Cardiac septum (tissue), 1 donor: ENCODE measurements around the gene TMEM237. TPM values are rescaled to one million over a fixed set of nuclear protein-coding genes. Genes with fewer than 3 reads are reported as not detected.
"Not testable (repeated sequence)": the region's sequence is repeated elsewhere in the genome, so short reads cannot be mapped to it uniquely, and the experiment has no call there.

ENCODE experiments used
- DNase-seq: peaks from one replicate; pipeline ENCODE4 v3.0.0-alpha.2; 2020; ENCODE audit warnings: low spot score
- intact Hi-C: fragments of 100-400 bp; cut with DNase I; formaldehyde crosslinking; loops from one replicate; pipeline ENCODE4 v1.14.0; 2022
- long read RNA-seq: library from polyadenylated mRNA; unstranded; transcript quantifications from one replicate; pipeline ENCODE4 v2.0.0, GENCODE V29; 2021
- total RNA-seq: library from RNA; stranded (reverse); fragmentation: NEBNext Ultra II Directional; extraction: Animal tissue kit (Norgen Biotek cat#: 25700); gene quantifications from one replicate; pipeline ENCODE4 v1.2.1, GENCODE V29; 2021
- donor health status: DM: no; HTN: no; CAD: no.

The TMEM237 gene, protein sequence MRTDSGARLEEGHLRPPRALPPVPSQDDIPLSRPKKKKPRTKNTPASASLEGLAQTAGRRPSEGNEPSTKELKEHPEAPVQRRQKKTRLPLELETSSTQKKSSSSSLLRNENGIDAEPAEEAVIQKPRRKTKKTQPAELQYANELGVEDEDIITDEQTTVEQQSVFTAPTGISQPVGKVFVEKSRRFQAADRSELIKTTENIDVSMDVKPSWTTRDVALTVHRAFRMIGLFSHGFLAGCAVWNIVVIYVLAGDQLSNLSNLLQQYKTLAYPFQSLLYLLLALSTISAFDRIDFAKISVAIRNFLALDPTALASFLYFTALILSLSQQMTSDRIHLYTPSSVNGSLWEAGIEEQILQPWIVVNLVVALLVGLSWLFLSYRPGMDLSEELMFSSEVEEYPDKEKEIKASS
- 17.0 TPM for total RNA-seq
- long read RNA-seq, transcript TMEM237-213 (12 exons, 1,824 nt) = major isoform, 8 of 20 reads
- long read RNA-seq, partial matches to known transcripts = 1 of 20 reads
- long read RNA-seq, other reads (novel, unspliced or antisense) = 11 of 20 reads

DNA sequence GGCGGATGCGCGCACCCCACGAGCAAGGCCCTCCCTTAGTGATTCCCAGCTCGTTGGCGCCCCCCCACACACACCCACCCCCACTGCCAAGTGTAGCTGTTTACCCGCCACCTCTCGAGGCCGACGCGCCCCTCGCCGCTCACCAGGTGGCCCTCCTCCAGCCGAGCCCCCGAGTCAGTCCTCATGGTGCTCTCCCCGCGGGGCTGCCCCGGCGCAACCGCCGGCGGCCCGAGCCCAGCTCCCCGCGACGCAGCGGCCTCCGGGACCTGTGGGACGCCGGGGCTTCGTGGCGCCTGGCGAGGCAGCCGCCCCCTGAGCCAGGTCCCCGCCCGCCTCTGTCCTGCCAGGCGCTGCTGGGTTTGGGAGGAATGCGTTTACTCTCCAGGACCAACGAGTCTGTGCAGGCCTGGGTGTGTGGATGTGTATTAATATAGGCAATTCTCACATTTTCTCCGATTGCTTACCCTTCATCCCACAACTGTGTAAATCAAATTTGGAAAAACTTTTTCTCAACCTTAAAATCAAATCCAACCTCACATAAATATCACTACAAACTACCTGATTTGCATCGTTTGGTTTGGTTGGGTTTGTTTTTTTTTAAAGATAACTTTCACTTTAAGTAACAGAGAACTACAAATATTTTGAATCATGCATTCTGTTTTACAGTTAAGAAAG lies at the start of gene TMEM237:
Gene TMEM237, minus strand, starts transcription at position 288 of the 675 bp plus-strand sequence. Its CDS starts 103 bp downstream, at position 185.
- no peak for DNase-seq
- intact Hi-C loops = loop anchor here (5.0 to 10.0 kb wide), 3 partner anchors 64 to 409 kb away; no protein-coding TSS in a partner anchor

- intact Hi-C loops = no loop called here
- no peak for DNase-seq
These were observed 41.9 kb upstream of the TMEM237 start for GRCh38 chr2:201685156-201685555.

- intact Hi-C loops = no loop called here
- DNase-seq = no peak
These were observed 37.4 kb upstream of the TMEM237 start for GRCh38 chr2:201680743-201681142.

- no peak for DNase-seq
- intact Hi-C loops = no loop called here
These were observed 35.1 kb upstream of the TMEM237 start for GRCh38 chr2:201678401-201678800.

GRCh38 chr2:201675454-201675853 lies 32.2 kb upstream of the TMEM237 start:
- intact Hi-C loops = no loop called here
- DNase-seq = no peak

DNA sequence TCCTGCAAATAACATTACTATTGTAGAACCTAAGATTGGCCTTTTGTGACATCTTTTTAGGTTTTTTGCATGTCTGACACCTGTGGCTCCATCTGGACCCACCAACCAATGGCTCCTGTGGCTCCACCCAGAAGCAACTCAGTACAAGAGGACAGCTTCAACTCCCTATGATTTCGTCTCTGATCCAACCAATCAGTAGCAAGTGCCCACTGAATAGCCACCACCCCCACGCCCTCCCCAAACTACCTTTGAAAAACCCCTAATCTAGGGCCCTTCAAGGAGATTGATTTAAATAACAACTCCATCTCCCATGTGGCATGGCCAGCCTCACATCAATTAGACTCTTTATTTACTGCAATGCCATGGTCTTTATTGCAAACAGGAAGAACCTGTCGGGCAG lies 31.5 kb upstream of the TMEM237 start:
- intact Hi-C loops = no loop called here
- no peak for DNase-seq

DNA sequence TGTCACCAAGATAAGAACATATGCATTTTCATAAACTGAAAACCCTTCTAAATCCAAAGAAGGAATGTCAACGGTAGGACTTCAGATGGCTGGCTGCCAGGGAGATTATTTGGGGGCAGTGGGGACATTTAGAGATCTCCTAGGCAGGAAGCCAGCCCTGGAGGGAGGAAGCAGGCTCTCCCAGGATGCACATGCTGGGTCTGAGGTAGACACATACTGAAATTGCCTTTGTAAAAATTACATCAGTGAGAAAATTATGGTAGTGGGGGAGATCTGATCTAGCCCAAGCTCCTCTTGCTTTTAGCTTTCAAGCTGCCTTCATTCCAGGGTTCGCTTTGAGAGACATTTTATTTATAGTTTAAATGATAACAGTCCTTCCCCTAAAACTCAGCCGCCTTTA lies 31.0 kb upstream of the TMEM237 start:
- DNase-seq = no peak
- intact Hi-C loops = no loop called here

DNA sequence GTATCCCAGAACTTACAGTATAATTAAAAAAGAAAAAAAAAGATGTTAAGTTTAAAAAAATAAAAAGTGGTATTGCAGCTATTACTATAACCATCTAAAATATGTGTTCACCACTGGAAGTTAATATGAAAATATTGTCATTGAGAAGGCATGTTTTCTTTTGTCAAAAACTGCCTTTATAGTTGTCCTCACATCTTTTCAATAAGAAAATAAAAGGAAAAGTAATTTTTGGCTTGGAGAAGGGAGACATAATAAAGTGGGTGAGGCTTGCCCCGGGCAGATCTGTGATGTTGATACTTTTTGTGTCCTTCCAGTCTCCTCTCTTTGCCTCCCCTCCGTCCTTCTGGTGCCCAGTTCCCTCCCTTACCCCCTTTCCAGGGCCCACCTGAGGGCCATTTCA lies 30.2 kb upstream of the TMEM237 start:
- no peak for DNase-seq
- intact Hi-C loops = no loop called here

GRCh38 chr2:201671205-201671604 lies 27.9 kb upstream of the TMEM237 start:
- intact Hi-C loops = not testable (repeated sequence)

GRCh38 chr2:201669865-201670264 lies 26.6 kb upstream of the TMEM237 start:
- intact Hi-C loops = no loop called here
- no peak for DNase-seq

More at GRCh38 chr2:201671205-201671604, 27.9 kb upstream of the TMEM237 start:
- not testable (repeated sequence) for DNase-seq

DNA sequence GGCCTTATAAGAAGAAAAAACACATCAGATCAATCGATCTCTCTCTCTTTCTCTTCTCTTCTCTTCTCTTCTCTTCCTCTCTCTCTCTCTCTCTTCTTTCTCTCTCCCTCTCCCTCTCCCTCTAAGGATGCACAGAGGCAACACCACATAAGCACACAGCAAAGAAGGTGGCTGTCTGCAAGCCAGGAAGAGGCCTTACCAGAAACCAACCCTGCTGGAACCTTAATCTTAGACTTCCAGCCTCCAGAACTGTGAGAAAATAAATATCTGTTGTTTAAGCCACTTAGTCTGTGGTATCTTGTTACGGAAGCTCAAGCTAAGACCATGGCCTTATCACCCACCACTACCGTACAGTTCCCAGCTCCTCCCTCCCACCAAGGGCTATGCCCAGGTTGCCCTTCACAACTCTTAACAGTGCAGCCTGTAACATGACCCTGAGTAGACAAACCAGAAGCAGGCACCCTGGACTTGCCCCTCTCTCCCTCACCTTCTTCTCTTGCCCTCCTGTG lies 25.2 kb upstream of the TMEM237 start:
- no peak for DNase-seq
- intact Hi-C loops = no loop called here

DNA sequence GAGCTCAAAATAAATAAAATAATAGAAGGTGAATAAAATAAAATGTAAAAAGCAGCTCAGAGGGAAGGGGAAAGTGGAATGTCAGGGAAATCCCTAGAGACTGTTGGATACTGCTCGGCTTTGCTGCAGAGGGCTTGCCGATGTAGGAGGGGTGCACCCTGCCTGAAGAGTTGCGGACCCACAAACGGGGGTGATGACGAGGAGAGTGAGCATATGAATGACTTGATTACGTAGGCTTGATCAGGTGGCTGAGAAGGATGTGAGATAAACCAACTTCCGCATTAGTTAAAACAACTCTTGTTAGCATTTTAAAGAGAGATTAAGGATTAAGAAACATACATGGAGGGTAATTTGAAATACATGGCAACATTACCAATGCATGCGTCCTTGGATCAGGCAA lies 21.0 kb upstream of the TMEM237 start:
- intact Hi-C loops = no loop called here
- no peak for DNase-seq

DNA sequence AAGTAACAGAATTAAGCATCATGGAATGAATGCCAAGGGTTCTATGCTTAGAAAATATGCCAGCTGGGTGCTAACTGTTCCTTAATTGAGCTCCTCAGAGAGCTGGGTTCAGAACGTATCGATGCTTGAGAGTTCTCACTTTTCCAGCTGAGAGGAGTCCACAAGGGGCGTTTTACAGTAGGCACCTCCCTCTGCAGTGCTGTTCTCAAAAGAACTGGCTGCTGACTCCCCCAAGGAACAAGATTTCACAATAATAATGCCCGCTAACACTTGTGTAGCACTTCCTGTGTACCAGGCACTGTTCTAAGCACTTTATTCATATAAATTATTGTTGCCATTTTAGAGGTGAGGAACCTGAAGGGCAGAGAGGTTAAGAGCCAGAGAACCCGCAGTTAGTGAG lies 18.1 kb upstream of the TMEM237 start:
- intact Hi-C loops = no loop called here
- no peak for DNase-seq

DNA sequence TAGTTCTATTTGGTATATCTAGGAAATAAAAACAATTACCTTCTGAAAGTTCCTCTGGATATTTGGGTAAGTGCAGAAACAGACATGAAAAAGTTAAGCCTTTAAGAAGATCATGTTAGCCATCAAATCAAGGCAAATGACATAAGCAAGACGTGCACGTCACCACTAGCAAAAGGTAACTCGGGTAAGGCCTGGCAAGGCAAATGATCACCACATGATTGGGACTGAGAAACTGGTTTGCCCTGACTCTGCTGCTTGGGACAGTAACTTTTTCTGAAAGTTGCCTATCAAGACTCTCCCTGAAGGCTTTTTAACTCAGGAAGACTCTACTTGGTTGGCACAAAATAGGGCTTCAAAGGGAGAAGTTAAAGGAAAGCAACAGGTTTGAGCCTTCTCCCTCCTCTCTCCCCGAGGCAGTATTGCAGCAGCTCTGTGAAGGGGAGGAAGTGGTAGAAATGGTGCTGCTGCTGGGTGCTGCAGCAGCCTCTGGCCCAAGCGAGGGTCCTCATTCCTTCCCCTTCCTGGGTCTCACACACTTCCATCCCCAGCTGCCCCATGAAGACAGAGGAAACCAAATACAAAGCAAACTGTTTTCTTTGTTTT lies 17.1 kb upstream of the TMEM237 start:
- no peak for DNase-seq
- intact Hi-C loops = no loop called here

DNA sequence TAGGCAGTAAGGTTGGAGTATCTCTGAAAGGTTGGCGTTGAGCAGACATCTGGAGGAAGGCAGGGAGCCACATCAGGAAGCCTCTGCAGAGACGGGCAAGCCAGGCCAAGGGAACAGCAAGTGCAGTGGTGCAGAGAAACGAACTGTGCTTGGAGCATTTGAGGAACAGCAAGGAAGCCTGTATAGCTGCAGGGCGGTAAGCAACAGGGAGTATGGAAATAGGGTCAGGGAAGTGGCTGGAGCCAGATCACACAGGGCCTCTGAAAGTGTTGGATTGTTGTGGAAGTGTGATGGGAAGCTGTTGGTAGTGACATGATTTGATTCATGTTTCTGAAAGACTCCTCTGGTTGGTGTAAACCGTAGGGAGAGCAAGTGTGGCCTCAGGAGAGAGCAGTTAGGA lies 13.4 kb upstream of the TMEM237 start:
- DNase-seq = no peak
- intact Hi-C loops = no loop called here

DNA sequence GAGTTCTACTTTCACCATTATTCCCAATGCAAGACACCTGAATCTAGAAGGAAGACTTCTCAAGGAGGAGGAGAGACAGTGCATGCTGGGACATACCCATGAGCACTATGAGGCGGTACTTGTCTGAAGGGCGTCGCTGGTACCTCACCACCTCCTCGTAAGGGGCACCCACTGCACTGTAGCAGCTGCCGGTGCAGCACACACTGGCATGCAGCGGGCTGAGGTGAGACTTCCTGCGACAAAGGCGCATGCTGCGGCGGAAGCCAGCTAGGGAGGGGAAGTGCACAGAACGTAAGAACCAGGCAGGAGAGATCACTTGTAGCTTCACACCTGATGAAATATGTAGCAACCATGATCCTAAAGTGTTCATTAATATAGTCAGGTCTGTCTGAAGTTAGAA lies 12.8 kb upstream of the TMEM237 start:
- intact Hi-C loops = no loop called here
- DNase-seq = no peak

DNA sequence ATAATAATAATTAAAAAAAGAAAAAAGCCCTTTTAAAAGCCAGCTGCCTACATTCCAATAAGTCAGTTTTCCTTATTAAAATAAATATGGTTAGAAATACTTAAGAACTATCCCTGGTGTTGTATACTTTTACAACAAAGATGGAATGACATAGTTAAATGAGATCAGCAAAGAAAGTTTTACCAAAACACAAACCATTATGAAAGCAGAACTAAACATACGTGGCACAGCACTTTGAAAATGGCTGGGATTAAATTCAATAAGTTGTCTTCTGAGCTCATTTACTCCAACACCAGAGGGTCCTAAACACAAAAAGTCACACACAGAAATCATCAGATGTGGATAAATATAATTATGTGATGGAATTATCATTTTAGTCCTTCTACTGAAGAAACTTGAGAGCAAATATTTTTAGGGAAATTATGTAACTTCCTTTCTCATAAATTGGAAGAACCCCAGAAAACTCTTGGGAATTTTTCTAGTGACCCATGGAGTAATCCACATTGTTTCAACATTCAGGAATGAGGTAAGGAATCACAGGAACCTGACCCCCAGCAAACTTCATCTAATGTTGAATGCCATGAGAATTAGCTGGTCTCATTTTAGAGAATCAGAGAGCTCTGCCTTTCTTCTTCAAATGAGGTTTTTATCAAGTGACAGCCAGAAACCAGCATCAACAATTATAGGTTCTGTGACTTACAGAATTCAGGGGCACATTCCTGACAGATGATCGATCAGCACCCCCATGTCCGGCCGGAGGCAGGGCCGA lies 11.5 kb upstream of the TMEM237 start:
- DNase-seq = no peak
- intact Hi-C loops = no loop called here

- intact Hi-C loops = no loop called here
- DNase-seq = no peak
These were observed 9.9 kb upstream of the TMEM237 start for GRCh38 chr2:201653221-201653620.

DNA sequence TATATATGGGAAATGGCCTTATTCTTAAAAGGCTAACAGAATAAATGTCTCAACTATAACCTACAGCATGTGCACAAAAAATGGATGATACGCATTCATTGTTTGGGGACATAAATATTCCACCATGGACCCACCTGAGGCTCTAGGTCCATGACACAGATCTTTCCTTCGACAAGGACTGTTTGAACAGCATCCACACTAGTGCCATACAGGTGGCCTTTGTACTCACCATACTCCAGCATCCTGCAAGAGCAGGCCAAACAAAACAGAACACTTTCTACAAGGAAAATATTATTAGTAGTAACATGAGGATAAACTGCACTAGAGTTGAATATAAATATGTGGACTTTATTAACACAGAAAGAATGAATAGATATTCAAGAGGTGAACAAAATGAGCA lies 6.1 kb upstream of the TMEM237 start:
- intact Hi-C loops = loop anchor here (10.0 kb wide), 2 partner anchors 125 to 415 kb away; no protein-coding TSS in a partner anchor

More for the DNA sequence above, 6.1 kb upstream of the TMEM237 start:
- no peak for DNase-seq
